ENCODE data around the gene GMDS.

Gene GMDS

GRCh38 chr6:1593958-1594314 is 651.5 kb downstream of the GMDS start:
- TF ChIP-seq CTCF (IDR thresholded peaks at IDR 0.05; ENCODE audit: insufficient read depth, low read depth, low read length, missing control alignments), result no peak
- H3K4me3 ChIP-seq (ENCODE audit: low read length), result no peak overlapping the region
- no peak for DNase-seq (ENCODE audit: low read depth)

GRCh38 chr6:1593286-1593957 is 652.0 kb downstream of the GMDS start:
- H3K4me3 ChIP-seq (ENCODE audit: low read length), result no peak overlapping the region
- peak; percentile 36 for DNase-seq (ENCODE audit: low read depth)
- TF ChIP-seq CTCF (IDR thresholded peaks at IDR 0.05; ENCODE audit: insufficient read depth, low read depth, low read length, missing control alignments), result no peak

- H3K4me3 ChIP-seq (ENCODE audit: low read length), result no peak overlapping the region
- TF ChIP-seq CTCF (IDR thresholded peaks at IDR 0.05; ENCODE audit: insufficient read depth, low read depth, low read length, missing control alignments), result no peak
- no peak for DNase-seq (ENCODE audit: low read depth)
These were observed 652.6 kb downstream of the GMDS start for GRCh38 chr6:1592852-1593251.

GRCh38 chr6:1591926-1592325 is 653.5 kb downstream of the GMDS start:
- H3K4me3 ChIP-seq (ENCODE audit: low read length), result no peak overlapping the region
- DNase-seq (ENCODE audit: low read depth), result no peak
- TF ChIP-seq CTCF (IDR thresholded peaks at IDR 0.05; ENCODE audit: insufficient read depth, low read depth, low read length, missing control alignments), result no peak

GRCh38 chr6:1591243-1591642 is 654.2 kb downstream of the GMDS start:
- no peak for TF ChIP-seq CTCF (IDR thresholded peaks at IDR 0.05; ENCODE audit: insufficient read depth, low read depth, low read length, missing control alignments)
- no peak overlapping the region for H3K4me3 ChIP-seq (ENCODE audit: low read length)
- DNase-seq (ENCODE audit: low read depth), result no peak

GRCh38 chr6:1590580-1590979 is 654.8 kb downstream of the GMDS start:
- TF ChIP-seq CTCF (IDR thresholded peaks at IDR 0.05; ENCODE audit: insufficient read depth, low read depth, low read length, missing control alignments), result no peak
- DNase-seq (ENCODE audit: low read depth), result no peak
- no peak overlapping the region for H3K4me3 ChIP-seq (ENCODE audit: low read length)

- DNase-seq (ENCODE audit: low read depth), result no peak
- no peak for TF ChIP-seq CTCF (IDR thresholded peaks at IDR 0.05; ENCODE audit: insufficient read depth, low read depth, low read length, missing control alignments)
- H3K4me3 ChIP-seq (ENCODE audit: low read length), result no peak overlapping the region
These were observed 656.2 kb downstream of the GMDS start for GRCh38 chr6:1589208-1589607.

Measured in epithelial cell of esophagus (primary cell).